ENCODE measurements around the gene CEP350.

Gene CEP350

GRCh38 chr1:179954493-179955286, at the start of gene CEP350:
Gene CEP350 (plus strand): TSS chr1:179954810. CDS start chr1:179986182, 31,372 bp downstream.
- no peaks in the 10 kb centered on the region for H3K36me3 Mint-ChIP-seq (ENCODE audit: low read depth)
- H3K4me3 Mint-ChIP-seq, result peak within 1 kb of the TSS; percentile 97
- peak within 1 kb of the TSS; percentile 98 for H3K27ac Mint-ChIP-seq
- peaks cover 61% of the 10 kb centered on the region for H3K4me1 Mint-ChIP-seq (ENCODE audit: low read depth)
- H3K27me3 Mint-ChIP-seq, result no peaks in the 10 kb centered on the region
- no peaks in the 10 kb centered on the region for H3K9me3 Mint-ChIP-seq

GRCh38 chr1:179910934-179911333, 43.7 kb upstream of the CEP350 start:
- Mint-ChIP-seq H3K4me3 (no peak overlapping the region), H3K36me3 (ENCODE audit: low read depth) (peaks cover 49% of the 10 kb centered on the region), H3K27me3 (no peaks in the 10 kb centered on the region), H3K4me1 (ENCODE audit: low read depth) (peaks cover 6% of the 10 kb centered on the region), H3K27ac (no peak overlapping the region), H3K9me3 (no peaks in the 10 kb centered on the region)

GRCh38 chr1:179911812-179912211, 42.8 kb upstream of the CEP350 start:
- Mint-ChIP-seq H3K27ac (no peak overlapping the region), H3K27me3 (no peaks in the 10 kb centered on the region), H3K36me3 (ENCODE audit: low read depth) (peaks cover 49% of the 10 kb centered on the region), H3K9me3 (no peaks in the 10 kb centered on the region), H3K4me3 (no peak overlapping the region), H3K4me1 (ENCODE audit: low read depth) (peaks cover 6% of the 10 kb centered on the region)

GRCh38 chr1:179917601-179918429, 36.8 kb upstream of the CEP350 start:
- Mint-ChIP-seq H3K36me3 (ENCODE audit: low read depth) (peaks cover 55% of the 10 kb centered on the region), H3K4me3 (no peak overlapping the region), H3K27ac (peak overlapping the region; percentile 76)

GRCh38 chr1:179921472-179921871, 33.1 kb upstream of the CEP350 start:
- Mint-ChIP-seq H3K27ac (no peak overlapping the region), H3K4me3 (no peak overlapping the region), H3K36me3 (ENCODE audit: low read depth) (peaks cover 41% of the 10 kb centered on the region), H3K27me3 (no peaks in the 10 kb centered on the region), H3K4me1 (ENCODE audit: low read depth) (peaks cover 15% of the 10 kb centered on the region), H3K9me3 (no peaks in the 10 kb centered on the region)

More at GRCh38 chr1:179917601-179918429, 36.8 kb upstream of the CEP350 start:
- Mint-ChIP-seq H3K27me3 (no peaks in the 10 kb centered on the region), H3K4me1 (ENCODE audit: low read depth) (peaks cover 15% of the 10 kb centered on the region), H3K9me3 (no peaks in the 10 kb centered on the region)

DNA sequence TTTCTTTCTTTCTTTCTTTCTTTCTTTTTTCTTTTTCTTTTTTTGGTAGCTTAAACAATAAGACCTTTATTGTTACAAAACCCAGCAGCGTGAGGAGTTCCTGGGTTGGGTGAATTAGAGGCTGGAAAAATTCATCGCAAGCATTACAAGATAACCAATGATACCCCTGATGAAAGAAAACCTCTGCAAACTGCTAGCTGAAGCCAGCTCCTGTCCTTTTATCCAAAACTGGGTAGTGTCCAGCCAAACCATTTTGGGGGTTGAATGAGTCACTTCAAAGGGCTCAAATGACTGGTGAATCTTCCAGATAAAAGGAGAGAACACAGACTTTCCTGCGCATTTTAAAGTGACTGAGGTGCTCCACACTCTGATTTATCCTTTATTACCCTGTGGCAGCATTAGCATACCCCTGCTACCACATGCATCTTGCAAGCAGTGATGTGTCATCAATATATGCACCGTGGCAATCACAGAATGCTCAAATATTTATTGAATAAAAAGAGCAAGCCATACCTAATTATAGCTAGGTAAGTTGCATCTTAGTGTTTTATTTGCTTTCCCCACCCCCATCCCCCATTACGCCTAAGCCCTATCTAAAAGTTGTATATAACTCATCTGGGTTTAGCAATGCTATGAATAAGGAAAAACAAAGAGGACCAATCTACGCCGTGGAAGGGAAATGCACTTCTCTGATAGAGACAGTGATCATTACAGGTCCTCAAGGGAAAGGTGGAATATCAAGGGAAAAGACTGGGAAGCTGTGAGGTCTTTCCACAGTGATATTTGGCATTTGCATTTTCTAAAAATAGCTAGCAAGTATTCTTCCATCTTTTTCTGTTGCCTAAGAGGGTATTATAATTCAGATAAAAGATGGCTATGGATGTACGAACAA, 32.4 kb upstream of the CEP350 start:
- Mint-ChIP-seq H3K4me1 (ENCODE audit: low read depth) (peaks cover 14% of the 10 kb centered on the region), H3K27ac (no peak overlapping the region), H3K27me3 (no peaks in the 10 kb centered on the region), H3K36me3 (ENCODE audit: low read depth) (peaks cover 39% of the 10 kb centered on the region), H3K9me3 (no peaks in the 10 kb centered on the region), H3K4me3 (no peak overlapping the region)

- no peaks in the 10 kb centered on the region for H3K27me3 Mint-ChIP-seq
- H3K4me1 Mint-ChIP-seq (ENCODE audit: low read depth), result peaks cover 6% of the 10 kb centered on the region
- H3K36me3 Mint-ChIP-seq (ENCODE audit: low read depth), result peaks cover 31% of the 10 kb centered on the region
- no peaks in the 10 kb centered on the region for H3K9me3 Mint-ChIP-seq
- no peak overlapping the region for H3K4me3 Mint-ChIP-seq
- H3K27ac Mint-ChIP-seq, result no peak overlapping the region
Measured at GRCh38 chr1:179923029-179923428, 31.6 kb upstream of the CEP350 start.

DNA sequence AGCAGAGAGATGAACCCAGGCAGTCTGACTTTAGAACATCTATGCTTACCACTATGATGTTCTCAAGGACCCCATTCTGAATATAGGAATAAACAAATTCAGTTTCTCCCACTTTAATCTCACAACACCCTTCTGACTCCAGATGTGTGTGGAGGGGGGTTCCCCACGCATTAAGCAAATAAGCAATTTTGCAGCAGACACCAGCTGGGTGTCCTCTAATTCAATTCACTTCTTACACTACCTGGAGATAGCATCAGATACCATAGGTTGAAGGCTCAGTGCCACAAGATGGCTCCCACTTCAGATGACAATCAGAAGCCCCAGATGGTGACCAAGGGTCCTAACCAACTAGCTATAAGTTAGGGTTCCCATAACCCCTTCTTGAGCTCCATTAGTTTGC, 30.3 kb upstream of the CEP350 start:
- Mint-ChIP-seq H3K27me3 (no peaks in the 10 kb centered on the region), H3K9me3 (no peaks in the 10 kb centered on the region), H3K4me1 (ENCODE audit: low read depth) (no peaks in the 10 kb centered on the region), H3K27ac (no peak overlapping the region), H3K4me3 (no peak overlapping the region), H3K36me3 (ENCODE audit: low read depth) (peaks cover 21% of the 10 kb centered on the region)

DNA sequence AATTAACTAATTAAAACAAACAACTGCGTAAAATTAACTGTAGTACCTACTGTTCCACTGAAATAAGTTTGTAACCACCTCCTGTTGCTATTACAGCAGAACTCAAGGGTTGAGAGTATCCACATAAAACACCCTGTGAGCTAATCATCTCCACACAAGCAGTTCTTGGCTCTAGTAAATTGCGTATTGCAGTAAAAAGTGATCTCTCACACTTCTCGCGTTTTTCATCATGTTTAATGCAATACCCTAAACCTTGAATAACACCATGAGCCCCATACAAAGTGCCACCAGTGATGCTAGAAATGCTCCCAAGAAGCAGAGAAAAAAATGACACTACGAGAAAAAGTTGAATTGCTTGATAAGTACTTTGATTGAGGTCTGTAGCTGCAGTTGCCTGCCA, 29.3 kb upstream of the CEP350 start:
- Mint-ChIP-seq H3K4me3 (no peak overlapping the region), H3K4me1 (ENCODE audit: low read depth) (no peaks in the 10 kb centered on the region), H3K27ac (no peak overlapping the region), H3K36me3 (ENCODE audit: low read depth) (peaks cover 13% of the 10 kb centered on the region), H3K9me3 (no peaks in the 10 kb centered on the region), H3K27me3 (no peaks in the 10 kb centered on the region)

DNA sequence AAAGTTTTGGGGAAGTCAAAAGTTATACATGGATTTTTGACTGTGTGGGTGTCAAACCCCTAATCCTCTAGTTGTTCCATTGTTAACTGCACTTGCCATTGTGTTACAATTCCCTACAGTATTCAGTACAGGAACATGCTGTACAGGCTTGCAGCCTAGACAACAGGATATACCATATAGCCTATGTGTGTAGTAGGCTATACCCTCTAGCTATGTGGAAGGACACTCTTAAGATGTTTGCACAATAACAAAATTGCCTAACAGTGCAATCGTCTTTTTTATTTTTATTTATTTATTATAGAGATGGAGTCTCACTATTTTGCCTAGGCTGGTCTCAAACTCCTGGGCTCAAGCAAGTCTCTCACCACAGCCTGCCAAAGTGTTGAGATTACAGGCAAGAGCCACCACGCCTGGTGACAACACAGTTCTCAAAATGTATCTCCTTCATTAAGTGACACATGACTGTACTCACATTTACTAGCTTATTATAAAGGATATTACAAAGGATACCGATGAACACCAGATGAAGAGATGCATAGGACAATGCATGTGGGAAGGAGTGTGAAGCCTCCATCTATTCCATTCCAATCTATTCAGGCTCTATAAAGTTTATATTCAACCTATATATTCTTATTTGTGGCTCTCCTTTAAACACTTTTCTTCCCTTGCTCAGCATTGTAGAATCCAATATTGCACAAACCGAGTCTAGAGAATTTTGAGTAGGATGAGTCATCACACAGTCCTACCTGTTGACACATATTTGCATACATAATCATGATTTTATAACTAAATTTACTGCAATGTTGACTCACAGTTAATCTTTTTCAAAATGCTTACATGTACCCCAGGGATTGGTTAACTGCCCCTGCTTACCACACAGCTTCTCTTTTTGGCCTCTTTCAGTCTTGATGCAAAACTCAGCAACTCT, 28.4 kb upstream of the CEP350 start:
- no peaks in the 10 kb centered on the region for H3K4me1 Mint-ChIP-seq (ENCODE audit: low read depth)
- no peak overlapping the region for H3K27ac Mint-ChIP-seq
- H3K4me3 Mint-ChIP-seq, result no peak overlapping the region
- H3K9me3 Mint-ChIP-seq, result no peaks in the 10 kb centered on the region
- H3K27me3 Mint-ChIP-seq, result no peaks in the 10 kb centered on the region
- H3K36me3 Mint-ChIP-seq (ENCODE audit: low read depth), result peaks cover 11% of the 10 kb centered on the region

DNA sequence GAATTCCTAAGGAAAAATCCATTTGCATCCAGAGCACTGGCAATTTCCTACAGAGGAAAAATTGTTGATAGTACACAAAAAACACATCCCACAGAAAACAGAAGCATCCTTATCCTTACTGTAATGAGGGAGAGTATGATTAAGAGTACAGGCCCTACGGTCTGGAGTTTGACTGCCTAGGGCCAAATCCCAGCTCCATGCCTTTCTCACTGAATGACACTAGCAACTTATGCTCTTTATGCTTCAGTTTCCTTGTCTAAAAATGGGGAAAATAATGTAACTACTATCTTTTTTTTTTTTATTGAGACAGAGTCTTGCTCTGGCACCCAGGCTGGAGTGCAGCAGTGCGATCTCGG, 27.8 kb upstream of the CEP350 start:
- no peaks in the 10 kb centered on the region for H3K9me3 Mint-ChIP-seq
- no peaks in the 10 kb centered on the region for H3K27me3 Mint-ChIP-seq
- H3K27ac Mint-ChIP-seq, result no peak overlapping the region
- H3K4me3 Mint-ChIP-seq, result no peak overlapping the region
- H3K4me1 Mint-ChIP-seq (ENCODE audit: low read depth), result no peaks in the 10 kb centered on the region
- peaks cover 7% of the 10 kb centered on the region for H3K36me3 Mint-ChIP-seq (ENCODE audit: low read depth)

- Mint-ChIP-seq H3K9me3 (no peaks in the 10 kb centered on the region), H3K27ac (no peak overlapping the region), H3K4me1 (ENCODE audit: low read depth) (no peaks in the 10 kb centered on the region), H3K27me3 (no peaks in the 10 kb centered on the region), H3K4me3 (no peak overlapping the region), H3K36me3 (ENCODE audit: low read depth) (no peaks in the 10 kb centered on the region)
Measured at GRCh38 chr1:179929955-179930798, 24.4 kb upstream of the CEP350 start.

- Mint-ChIP-seq H3K27ac (no peak overlapping the region), H3K36me3 (ENCODE audit: low read depth) (no peaks in the 10 kb centered on the region)
Measured at GRCh38 chr1:179930867-179931266, 23.7 kb upstream of the CEP350 start.

More at GRCh38 chr1:179930867-179931266, 23.7 kb upstream of the CEP350 start:
- Mint-ChIP-seq H3K4me3 (no peak overlapping the region), H3K9me3 (no peaks in the 10 kb centered on the region), H3K4me1 (ENCODE audit: low read depth) (no peaks in the 10 kb centered on the region), H3K27me3 (no peaks in the 10 kb centered on the region)

All from stimulated activated naive CD8-positive, alpha-beta T cell treated with anti-CD3 and anti-CD28 coated beads, Interleukin-15, Interleukin-2, amounts not matched to agents 100 ng/mL and 50 ng/mL, for 24 hours (primary cell).